NCI-H526 (cell line): ENCODE measurements around the gene HCLS1.
"Not testable (repeated sequence)": the region's sequence is repeated elsewhere in the genome, so short reads cannot be mapped to it uniquely, and the experiment has no call there.

ENCODE experiments used
- DNase-seq, 2 experiments: peaks; one replicate each; lab custom pipeline; 2025; lab: John Stamatoyannopoulos, UW

The HCLS1 gene, protein sequence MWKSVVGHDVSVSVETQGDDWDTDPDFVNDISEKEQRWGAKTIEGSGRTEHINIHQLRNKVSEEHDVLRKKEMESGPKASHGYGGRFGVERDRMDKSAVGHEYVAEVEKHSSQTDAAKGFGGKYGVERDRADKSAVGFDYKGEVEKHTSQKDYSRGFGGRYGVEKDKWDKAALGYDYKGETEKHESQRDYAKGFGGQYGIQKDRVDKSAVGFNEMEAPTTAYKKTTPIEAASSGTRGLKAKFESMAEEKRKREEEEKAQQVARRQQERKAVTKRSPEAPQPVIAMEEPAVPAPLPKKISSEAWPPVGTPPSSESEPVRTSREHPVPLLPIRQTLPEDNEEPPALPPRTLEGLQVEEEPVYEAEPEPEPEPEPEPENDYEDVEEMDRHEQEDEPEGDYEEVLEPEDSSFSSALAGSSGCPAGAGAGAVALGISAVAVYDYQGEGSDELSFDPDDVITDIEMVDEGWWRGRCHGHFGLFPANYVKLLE

DNA sequence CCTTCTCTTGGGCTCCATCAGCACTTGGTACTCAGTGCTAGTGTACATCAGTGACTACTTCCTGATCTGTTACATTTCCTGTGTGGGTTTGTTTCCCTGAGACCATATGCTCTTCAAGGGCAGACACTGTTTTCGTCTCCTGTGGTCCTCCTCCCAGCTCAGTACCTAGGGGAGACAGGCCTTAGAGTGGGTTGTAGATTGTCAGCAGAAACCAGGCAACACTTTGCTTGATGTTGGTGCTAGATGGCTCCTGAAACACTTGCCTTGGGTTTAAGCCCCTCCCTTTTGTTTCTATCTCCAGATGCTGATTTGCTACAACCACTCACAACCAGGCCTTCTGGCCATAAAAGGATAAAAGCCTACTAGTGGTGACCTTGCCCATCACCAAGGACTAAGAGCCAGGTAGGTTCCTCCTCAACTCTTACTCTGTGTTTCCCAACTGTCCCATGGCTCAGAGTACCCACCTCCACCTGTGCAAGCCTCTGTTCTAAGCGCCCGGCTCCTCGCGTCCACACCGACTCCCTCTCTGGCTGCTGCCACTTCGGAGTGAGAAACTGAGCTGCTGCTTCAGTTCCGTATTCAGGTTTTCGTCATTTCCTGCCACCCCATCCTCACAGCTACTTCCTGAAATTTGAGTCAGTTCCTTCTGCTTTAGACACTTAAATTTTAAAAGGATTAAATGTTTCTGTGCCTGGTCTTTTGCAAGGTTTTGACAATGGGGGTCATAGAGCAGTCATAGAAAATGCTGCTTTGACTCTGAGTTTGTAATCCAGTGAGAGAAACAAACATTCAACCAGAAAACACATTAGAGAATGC is at the start of gene HCLS1:
TSS of gene HCLS1 (minus strand) at position 548 of the 816 bp plus-strand sequence. CDS start 2,556 bp downstream, outside the sequence.
- DNase-seq, result no peak

GRCh38 chr3:121710347-121710746 is 49.6 kb upstream of the HCLS1 start:
- DNase-seq, result no peak

DNA sequence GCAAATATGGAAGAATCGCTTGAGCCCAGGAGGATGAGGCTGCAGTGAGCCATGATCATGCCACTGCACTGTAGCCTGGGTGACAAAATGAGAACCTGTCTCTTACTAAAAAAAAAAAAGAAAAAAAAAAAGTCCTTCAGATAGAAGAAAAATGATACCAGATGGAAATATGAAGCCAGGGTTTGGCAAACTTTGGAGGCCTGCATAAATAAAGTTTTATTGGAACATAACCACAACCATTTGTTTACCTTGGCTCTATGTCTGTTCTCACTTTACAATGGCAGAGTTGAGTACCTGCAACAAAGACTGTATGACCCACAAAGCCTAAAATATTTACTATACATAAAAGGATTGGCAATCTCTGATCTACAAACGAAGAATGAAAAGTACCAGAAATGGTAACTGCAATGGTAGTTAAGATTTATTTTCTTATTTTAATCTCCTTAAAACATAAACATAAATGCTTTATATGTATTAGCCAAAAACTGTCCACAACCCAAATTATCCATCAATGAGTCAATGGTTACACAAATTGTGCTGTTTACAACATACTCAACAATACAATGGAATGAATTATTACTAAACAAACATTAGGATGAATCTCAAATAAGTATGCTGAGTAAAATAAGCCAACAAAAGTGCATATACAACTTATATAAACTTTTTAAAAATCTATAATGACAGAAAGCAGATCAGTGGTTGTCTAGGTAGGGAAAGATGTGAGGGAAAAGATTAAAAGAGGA is 47.0 kb upstream of the HCLS1 start:
- no peak for DNase-seq

GRCh38 chr3:121705541-121705940 is 44.8 kb upstream of the HCLS1 start:
- no peak for DNase-seq

- no peak for DNase-seq
Observed at GRCh38 chr3:121703973-121704372, 43.3 kb upstream of the HCLS1 start.

GRCh38 chr3:121698901-121699300 is 38.2 kb upstream of the HCLS1 start:
- no peak for DNase-seq

- no peak for DNase-seq
Observed at GRCh38 chr3:121698476-121698875, 37.8 kb upstream of the HCLS1 start.

DNA sequence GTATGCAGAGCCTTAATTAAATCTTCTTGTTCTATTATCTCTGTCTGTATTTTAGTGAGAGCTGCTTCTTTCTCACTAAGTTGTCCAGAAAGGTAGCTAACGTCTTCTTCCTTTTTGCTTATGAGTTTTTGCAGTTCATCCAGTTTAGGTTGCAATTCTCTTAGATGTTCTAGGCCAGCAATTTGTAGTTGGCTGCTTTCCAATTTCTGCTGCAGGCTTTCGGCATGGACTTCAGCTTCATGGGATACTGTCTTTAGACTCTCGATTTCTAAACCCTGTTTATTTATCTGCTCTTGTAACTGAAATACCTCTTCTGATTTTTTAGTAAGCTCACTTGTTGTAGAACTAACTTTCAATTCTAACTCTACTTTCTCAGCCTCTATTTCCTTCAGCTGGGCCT is 35.5 kb upstream of the HCLS1 start:
- no peak for DNase-seq

DNA sequence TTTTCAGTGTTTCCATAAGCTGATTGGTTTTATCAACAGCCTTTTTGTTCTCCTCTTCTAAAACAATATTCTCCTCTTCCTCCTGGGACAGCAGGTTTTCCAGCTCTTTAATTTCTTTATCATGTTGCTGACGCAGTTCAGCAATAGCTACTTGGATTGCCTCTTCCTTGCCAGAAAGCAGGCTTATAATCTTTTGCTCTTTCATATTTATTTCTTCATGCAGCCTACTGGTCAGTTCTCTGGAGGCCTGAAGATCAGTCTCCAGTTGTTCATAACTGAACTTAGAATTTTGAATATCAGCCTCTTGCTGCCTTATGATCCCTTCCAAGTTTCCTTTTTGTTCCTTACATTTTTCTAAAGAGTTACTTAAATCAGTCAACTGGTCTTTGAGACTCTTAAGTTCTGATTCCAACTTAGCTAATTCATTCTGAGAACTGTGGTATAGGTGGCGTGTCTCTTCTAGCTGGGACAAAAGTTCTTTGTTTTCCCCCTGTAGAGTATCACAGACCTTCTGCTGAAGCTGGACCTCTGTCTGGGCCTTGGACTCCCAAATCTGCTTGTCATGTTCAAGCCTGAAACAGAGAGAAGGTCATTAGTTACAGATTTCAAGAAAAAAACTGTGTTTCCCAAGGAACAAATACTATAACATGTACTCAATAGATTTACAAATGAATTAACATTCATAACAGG is 31.5 kb upstream of the HCLS1 start:
- no peak for DNase-seq

GRCh38 chr3:121690777-121691405 is 30.2 kb upstream of the HCLS1 start:
- no peak for DNase-seq

GRCh38 chr3:121688747-121689146 is 28.0 kb upstream of the HCLS1 start:
- not testable (repeated sequence) for DNase-seq

GRCh38 chr3:121681792-121682191 is 21.1 kb upstream of the HCLS1 start:
- DNase-seq, result no peak

DNA sequence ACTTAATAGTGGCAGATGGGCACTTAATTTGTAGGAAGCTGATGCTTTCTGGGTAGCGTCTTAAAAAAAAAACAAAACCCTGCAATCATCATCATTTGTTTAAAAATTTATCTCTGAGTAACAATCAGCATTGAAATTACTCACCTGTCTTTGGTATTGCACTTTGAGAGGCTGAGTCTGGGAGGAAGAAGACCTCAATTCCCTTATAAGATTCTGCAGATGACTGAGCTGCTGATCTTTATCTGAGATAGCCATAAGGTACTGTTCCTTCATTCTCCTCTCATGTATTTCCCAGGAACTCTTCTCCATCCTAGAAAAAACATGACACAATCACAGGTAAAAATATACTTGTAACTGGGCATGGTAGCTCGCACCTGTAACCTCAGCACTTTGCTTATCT is 16.4 kb upstream of the HCLS1 start:
- no peak for DNase-seq

DNA sequence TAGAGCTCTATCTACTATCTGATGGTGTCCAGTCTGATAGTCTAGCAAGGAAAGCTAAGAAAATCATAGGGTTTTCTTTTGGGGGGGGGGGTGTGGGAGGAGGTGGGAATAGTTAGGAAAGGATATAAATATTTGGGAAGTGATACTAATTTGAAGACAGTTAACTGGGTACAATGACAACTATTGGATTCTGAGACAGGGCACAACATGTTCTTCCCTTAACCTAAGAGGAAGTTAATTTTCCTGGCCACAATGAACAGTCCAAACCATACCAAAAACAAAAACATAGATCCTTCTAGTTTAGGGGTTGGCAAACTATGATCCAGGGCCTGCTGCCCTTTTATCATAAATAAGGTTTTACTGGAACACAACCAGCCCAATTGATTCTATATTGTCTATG is 10.0 kb upstream of the HCLS1 start:
- no peak for DNase-seq

DNA sequence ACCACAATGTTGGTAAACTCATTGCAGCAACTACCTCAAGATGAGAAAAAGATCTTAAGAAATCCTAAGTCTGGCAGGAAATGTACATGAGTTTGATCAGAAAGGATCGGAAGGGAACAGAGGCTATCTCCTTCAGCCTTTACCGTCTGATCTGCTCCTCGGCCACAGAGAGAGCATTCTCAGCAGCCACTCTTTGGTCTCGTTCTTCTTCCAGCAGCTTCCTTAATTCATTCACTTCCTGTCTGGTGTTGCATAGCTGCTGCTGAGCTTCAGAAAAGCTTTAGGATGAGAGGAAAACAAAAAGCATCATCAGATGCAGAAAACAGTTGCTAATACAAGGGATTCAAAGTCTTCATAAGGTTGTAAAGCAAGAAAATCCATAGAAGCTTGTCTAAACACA is 6.6 kb upstream of the HCLS1 start:
- DNase-seq, result no peak

DNA sequence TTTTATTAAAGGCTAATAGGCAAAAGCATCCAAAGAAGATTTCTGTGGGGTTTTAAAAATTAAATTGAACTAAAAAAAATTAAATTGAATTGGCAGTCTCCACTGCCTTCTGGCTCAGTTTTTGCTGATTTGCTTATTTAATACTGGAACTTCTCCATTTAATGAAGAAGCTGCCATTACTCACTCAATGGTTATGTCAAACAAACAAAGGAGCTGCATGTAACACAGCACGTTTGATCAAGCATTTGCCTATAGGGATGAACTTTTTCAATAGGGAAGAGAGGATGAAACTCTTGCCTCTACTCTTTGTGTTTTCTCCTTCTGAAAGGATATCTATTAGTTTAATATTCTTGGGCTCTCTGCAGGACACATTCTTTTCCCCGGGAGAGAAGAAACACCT is 4.8 kb upstream of the HCLS1 start:
- DNase-seq, result no peak

DNA sequence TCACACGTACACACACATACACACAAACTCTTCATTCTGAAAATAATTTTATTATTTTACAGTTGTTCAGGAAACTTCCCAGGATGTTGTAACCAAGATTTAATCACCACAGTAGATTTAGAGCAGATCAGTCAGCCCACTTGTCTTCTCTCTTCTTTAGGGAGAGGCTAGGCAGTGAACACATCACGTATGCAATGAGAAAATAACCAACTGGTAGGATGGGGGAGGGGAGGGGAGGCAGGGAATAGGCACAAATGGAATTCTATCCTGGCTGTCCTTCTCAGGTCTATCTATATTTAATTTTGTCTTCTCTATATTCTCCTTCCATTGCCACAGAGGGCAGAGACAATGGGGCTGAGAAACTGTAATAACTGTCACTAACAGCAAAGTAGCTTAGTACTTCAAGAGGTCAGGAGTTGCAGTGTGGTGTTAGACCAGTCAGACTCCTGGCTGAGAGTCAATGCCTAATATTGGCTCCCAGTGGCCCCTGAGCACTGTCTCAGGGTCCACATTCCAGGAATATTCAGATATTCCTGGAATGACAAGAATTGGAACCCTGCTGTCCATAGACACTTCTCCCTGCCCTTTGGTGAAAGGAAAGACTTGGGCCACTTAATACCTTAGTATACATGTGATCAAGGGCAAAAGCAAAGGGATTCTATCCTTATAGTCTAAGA is 2.6 kb upstream of the HCLS1 start:
- no peak for DNase-seq

DNA sequence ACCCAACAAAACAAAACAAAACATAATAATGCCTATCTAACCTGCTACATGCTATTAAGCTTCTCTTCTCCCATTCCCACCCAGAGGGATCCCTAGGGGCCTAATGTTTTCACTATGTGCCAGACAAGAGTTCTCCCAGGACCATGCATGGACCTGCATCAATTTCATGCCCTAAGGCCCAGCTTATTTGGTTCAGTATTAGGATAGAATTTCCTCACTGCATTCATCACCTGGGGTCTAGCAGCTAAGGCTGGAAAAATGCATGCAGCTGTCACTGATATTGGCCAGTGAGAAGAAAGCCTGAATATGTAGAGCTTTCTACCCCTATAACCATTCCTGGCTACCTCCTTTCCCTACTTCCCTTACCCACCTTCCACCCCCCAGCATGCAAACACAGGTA is 2.0 kb upstream of the HCLS1 start:
- DNase-seq, result no peak

DNA sequence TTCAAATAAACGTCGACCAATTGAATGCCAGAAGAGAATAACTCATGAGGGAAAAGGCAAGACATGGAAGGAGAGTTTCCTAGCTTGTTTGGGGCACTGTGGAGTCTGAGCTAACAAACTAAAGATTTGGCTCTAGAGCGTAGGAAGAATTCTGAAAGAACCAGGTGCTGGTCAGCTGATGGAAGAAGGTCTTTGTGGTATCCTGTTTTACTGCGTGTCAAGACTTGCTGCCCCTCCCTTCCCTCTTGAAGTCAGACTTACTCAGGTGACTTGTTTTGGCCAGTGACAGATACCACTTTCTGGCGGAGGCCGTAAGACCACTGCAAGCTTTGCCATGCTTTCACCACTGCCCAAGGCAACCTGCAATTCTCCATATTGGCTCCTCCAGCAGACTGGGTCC is 673 bp upstream of the HCLS1 start:
- no peak for DNase-seq

DNA sequence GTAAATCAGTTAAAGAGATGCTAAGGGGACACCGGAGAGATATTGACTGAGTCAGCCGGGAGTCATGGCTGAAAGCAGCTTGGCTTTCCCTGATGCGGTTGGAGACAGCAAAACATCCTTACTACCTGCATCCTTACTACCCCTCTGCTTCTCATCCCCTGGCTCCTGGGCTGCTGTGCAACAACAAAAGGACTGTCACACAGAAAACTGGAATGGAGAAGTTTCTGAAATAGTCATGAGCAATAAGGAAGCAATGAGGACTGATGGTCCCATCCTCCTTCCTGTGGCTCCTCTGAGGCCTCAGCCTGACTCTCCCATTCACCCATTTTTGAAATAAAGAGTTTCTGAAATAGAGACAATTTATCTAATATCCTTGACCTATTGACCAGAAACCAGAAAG is 1.1 kb downstream of the HCLS1 start:
- DNase-seq, result no peak
